Measurements from ENCODE around the gene ZNF335.

DNA sequence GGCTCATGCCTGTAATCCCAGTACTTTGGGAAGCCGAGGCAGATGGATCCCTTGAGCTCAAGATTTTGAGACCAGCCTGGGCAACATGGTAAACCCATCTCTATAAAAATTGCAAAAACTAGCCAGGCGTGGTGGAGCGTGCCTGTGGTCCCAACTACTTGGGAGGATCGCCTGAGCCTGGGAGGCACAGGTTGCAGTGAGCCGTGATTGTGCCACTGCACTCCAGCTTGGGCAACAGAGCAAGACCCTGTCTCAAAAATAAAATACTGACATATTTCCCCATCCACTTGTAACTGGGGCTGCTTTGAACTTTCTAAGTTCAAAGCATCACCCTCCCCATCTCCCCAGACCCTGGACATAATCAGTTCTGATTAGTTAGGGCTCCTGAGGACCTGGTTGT, 29.5 kb upstream of the ZNF335 start:
- no peak for TF ChIP-seq RARB (CRISPR knock-in tag; IDR thresholded peaks at IDR 0.05)
- no peak for TF ChIP-seq ARNTL (CRISPR knock-in tag; IDR thresholded peaks at IDR 0.05; ENCODE audit: borderline replicate concordance, low read depth)
- TF ChIP-seq, protein P1, sequence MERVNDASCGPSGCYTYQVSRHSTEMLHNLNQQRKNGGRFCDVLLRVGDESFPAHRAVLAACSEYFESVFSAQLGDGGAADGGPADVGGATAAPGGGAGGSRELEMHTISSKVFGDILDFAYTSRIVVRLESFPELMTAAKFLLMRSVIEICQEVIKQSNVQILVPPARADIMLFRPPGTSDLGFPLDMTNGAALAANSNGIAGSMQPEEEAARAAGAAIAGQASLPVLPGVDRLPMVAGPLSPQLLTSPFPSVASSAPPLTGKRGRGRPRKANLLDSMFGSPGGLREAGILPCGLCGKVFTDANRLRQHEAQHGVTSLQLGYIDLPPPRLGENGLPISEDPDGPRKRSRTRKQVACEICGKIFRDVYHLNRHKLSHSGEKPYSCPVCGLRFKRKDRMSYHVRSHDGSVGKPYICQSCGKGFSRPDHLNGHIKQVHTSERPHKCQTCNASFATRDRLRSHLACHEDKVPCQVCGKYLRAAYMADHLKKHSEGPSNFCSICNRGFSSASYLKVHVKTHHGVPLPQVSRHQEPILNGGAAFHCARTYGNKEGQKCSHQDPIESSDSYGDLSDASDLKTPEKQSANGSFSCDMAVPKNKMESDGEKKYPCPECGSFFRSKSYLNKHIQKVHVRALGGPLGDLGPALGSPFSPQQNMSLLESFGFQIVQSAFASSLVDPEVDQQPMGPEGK (CRISPR knock-in tag; IDR thresholded peaks at IDR 0.05; ENCODE audit: borderline replicate concordance): no peak
- no peak for TF ChIP-seq ZFP30 (CRISPR knock-in tag; IDR thresholded peaks at IDR 0.05)
- no peak for TF ChIP-seq ZFP3 (CRISPR knock-in tag; IDR thresholded peaks at IDR 0.05)
- TF ChIP-seq, protein P2, sequence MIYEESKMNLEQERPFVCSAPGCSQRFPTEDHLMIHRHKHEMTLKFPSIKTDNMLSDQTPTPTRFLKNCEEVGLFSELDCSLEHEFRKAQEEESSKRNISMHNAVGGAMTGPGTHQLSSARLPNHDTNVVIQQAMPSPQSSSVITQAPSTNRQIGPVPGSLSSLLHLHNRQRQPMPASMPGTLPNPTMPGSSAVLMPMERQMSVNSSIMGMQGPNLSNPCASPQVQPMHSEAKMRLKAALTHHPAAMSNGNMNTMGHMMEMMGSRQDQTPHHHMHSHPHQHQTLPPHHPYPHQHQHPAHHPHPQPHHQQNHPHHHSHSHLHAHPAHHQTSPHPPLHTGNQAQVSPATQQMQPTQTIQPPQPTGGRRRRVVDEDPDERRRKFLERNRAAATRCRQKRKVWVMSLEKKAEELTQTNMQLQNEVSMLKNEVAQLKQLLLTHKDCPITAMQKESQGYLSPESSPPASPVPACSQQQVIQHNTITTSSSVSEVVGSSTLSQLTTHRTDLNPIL (CRISPR knock-in tag; IDR thresholded peaks at IDR 0.05; ENCODE audit: low read depth): no peak
